ENCODE results near the gene SMYD3. TPM values are rescaled to one million over a fixed set of nuclear protein-coding genes. Genes with fewer than 3 reads are reported as not detected.

Gene SMYD3
- total and polyA plus RNA-seq, 9 of the 15 experiments (the other 6 are each of a cell fraction or from before 2014, with no cell fraction given): 128 to 440 (median 197) TPM

DNA sequence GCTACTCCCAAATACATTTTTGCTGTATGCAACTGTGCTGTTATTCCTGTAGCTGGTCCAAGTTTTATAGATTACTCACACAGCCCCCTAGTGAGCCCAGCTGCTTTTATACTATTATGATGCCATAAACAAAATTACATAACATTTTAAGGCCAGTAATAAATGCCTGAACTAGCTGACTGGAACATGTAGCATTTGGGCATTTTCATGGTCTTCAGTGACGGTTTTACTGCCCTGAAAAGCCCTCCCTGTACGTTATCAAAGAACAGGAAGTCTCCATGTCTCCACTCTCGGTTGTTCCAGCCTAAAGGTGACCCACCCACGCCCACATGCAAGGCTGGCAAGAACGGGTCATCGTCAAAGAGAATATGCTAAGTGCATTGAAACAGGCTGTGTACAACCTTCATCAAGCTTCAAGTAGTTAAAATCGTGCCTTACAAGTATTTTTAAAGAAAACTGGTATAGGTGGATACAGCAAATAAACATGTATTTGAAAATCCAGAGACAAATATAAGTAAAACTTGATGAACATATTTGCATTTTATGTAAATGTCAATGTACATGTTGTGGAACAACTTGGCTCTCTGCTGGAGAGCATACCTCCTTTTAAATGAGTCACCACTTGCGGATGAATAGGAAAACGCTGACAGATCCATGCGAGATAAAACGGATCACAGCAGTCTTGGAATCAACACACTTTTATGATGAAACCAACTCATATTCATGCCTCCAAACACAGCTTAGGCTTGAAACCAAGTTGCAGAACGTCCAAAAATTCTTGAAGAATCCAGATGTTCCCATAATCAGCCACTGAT lies 520.5 kb downstream of the SMYD3 start (continued):
- TF ChIP-seq MYNN (IDR thresholded peaks at IDR 0.05) (0 out of 2 replicates have a peak, but pooled peaks have one; percentile 25), MYNN (CRISPR knock-in tag; IDR thresholded peaks at IDR 0.05) (no peak), NR2C2 (CRISPR knock-in tag; IDR thresholded peaks at IDR 0.05) (no peak), NR2C2 (tag; IDR thresholded peaks at IDR 0.05) (peak; percentile 41; the same call in 1 of the 2 replicates), ZNF316 (IDR thresholded peaks at IDR 0.05) (peak; percentile 50; the same call in 1 of the 2 replicates), KLF10 (CRISPR knock-in tag; IDR thresholded peaks at IDR 0.05) (no peak), NCOA1 (IDR thresholded peaks at IDR 0.05; ENCODE audit: low read depth) (no peak), CEBPG (CRISPR knock-in tag; IDR thresholded peaks at IDR 0.05) (peak; percentile 28; the same call in 1 of the 2 replicates), CEBPG (tag; conservative IDR thresholded peaks at IDR 0.05 in 1 of 2, IDR thresholded peaks at IDR 0.05 in 1 of 2) (peak in 1 of 2 experiments; percentile 71; a peak in 2 of 4 replicates), ZKSCAN8 (CRISPR knock-in tag; IDR thresholded peaks at IDR 0.05) (no peak), CREM (IDR thresholded peaks at IDR 0.05; ENCODE audit: low read depth) (peak; percentile 41; the same call in 1 of the 2 replicates), RBM34 (IDR thresholded peaks at IDR 0.05; ENCODE audit: borderline replicate concordance, insufficient read depth, low read length) (no peak), FOSL1 (tag; conservative IDR thresholded peaks at IDR 0.05) (peak; percentile 98), MYC (IDR thresholded peaks at IDR 0.05; ENCODE audit: low read depth, low read length) (peak; percentile 72), MYC (CRISPR knock-in tag; IDR thresholded peaks at IDR 0.05; ENCODE audit: borderline replicate concordance, low read depth) (no peak), SPI1 (IDR thresholded peaks at IDR 0.05; ENCODE audit: borderline replicate concordance, low read depth, low read length) (peak; percentile 81)
- TF ChIP-seq, protein P1, sequence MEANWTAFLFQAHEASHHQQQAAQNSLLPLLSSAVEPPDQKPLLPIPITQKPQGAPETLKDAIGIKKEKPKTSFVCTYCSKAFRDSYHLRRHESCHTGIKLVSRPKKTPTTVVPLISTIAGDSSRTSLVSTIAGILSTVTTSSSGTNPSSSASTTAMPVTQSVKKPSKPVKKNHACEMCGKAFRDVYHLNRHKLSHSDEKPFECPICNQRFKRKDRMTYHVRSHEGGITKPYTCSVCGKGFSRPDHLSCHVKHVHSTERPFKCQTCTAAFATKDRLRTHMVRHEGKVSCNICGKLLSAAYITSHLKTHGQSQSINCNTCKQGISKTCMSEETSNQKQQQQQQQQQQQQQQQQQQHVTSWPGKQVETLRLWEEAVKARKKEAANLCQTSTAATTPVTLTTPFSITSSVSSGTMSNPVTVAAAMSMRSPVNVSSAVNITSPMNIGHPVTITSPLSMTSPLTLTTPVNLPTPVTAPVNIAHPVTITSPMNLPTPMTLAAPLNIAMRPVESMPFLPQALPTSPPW (CRISPR knock-in tag; IDR thresholded peaks at IDR 0.05): peak; percentile 31
- TF ChIP-seq, protein P2, sequence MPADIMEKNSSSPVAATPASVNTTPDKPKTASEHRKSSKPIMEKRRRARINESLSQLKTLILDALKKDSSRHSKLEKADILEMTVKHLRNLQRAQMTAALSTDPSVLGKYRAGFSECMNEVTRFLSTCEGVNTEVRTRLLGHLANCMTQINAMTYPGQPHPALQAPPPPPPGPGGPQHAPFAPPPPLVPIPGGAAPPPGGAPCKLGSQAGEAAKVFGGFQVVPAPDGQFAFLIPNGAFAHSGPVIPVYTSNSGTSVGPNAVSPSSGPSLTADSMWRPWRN (IDR thresholded peaks at IDR 0.05; ENCODE audit: low read depth): peak; percentile 35; the same call in 1 of the 2 replicates
- TF ChIP-seq, protein P3, sequence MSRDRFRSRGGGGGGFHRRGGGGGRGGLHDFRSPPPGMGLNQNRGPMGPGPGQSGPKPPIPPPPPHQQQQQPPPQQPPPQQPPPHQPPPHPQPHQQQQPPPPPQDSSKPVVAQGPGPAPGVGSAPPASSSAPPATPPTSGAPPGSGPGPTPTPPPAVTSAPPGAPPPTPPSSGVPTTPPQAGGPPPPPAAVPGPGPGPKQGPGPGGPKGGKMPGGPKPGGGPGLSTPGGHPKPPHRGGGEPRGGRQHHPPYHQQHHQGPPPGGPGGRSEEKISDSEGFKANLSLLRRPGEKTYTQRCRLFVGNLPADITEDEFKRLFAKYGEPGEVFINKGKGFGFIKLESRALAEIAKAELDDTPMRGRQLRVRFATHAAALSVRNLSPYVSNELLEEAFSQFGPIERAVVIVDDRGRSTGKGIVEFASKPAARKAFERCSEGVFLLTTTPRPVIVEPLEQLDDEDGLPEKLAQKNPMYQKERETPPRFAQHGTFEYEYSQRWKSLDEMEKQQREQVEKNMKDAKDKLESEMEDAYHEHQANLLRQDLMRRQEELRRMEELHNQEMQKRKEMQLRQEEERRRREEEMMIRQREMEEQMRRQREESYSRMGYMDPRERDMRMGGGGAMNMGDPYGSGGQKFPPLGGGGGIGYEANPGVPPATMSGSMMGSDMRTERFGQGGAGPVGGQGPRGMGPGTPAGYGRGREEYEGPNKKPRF (IDR thresholded peaks at IDR 0.05; ENCODE audit: low read depth, low read length): no peak

Measured in K562 (cell line).